Lower leg skin (tissue), 3 donors: ENCODE measurements around the gene KRTAP10-10.

ENCODE experiments used
- POLR2A ChIP-seq, 2 donors: fragments of 450-650 bp; IDR thresholded peaks; one replicate each; pipeline ENCODE4 v1.6.1; 2016 to 2017; ENCODE audit warnings: antibody characterized with exemption in 2 of 2, mild to moderate bottlenecking in 1 of 2, moderate library complexity in 1 of 2
- TF ChIP-seq, protein P1 (sequence below), 3 donors: fragments of 450-650 bp; IDR thresholded peaks; one replicate each; pipeline ENCODE4 v1.5.1; 2016; ENCODE audit warnings: antibody characterized with exemption in 3 of 3, mild to moderate bottlenecking in 3 of 3, moderate library complexity in 2 of 3

DNA sequence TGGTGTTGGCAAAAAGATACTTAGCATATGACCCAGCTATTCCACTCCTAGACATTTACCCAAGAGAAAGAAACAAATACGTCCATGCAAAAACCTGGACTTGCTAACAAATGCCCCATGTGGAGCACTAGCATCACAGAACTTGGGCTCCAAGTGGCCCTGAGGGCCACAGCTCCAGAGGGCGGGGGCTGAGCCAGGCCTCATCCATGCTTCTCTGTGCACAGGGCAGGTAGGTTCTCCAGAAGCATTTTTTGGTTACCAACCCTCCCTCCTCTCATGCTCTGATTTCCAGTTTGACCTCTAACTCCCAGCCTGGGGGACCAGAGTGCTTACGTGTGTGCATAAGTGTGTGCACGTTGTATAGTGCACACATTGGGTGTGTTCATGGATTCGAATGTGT, 27.5 kb downstream of the KRTAP10-10 start:
- no peak for TF ChIP-seq POLR2A (IDR thresholded peaks at IDR 0.05)
- TF ChIP-seq, protein P1, sequence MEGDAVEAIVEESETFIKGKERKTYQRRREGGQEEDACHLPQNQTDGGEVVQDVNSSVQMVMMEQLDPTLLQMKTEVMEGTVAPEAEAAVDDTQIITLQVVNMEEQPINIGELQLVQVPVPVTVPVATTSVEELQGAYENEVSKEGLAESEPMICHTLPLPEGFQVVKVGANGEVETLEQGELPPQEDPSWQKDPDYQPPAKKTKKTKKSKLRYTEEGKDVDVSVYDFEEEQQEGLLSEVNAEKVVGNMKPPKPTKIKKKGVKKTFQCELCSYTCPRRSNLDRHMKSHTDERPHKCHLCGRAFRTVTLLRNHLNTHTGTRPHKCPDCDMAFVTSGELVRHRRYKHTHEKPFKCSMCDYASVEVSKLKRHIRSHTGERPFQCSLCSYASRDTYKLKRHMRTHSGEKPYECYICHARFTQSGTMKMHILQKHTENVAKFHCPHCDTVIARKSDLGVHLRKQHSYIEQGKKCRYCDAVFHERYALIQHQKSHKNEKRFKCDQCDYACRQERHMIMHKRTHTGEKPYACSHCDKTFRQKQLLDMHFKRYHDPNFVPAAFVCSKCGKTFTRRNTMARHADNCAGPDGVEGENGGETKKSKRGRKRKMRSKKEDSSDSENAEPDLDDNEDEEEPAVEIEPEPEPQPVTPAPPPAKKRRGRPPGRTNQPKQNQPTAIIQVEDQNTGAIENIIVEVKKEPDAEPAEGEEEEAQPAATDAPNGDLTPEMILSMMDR (IDR thresholded peaks at IDR 0.05): no peak
